MG63 (cell line): ENCODE measurements around the gene TMEM132C. TPM values are rescaled to one million over a fixed set of nuclear protein-coding genes. Genes with fewer than 3 reads are reported as not detected.

Experiments
- DNase-seq: peaks from one replicate; pipeline ENCODE4 v3.0.0-alpha.2; 2020
- H3K27me3 ChIP-seq: fragments of 250-450 bp; sonication (Bioruptor Pico); 2 replicates; pipeline ENCODE4 v1.5.1; 2020; ENCODE audit warnings: mild to moderate bottlenecking, moderate library complexity
- H3K36me3 ChIP-seq: fragments of 250-450 bp; sonication (Bioruptor Pico); 2 replicates; pipeline ENCODE4 v1.5.1; 2020; ENCODE audit warnings: mild to moderate bottlenecking, moderate library complexity
- H3K4me3 ChIP-seq: fragments of 250-450 bp; sonication (Bioruptor Pico); 2 replicates; pipeline ENCODE4 v1.5.1; 2020; ENCODE audit warnings: mild to moderate bottlenecking, moderate library complexity
- H3K9me3 ChIP-seq: fragments of 250-450 bp; sonication (Bioruptor Pico); 2 replicates; pipeline ENCODE4 v1.5.1; 2020; ENCODE audit warnings: mild to moderate bottlenecking, moderate library complexity
- total RNA-seq: library from RNA; depleted of rRNA; stranded (reverse); fragments of >200 nt; shearing (Covaris generic); gene quantifications from 2 replicates; pipeline ENCODE4 v1.2.3, GENCODE V29; 2014; ENCODE audit warnings: low replicate concordance

TMEM132C gene
- total RNA-seq, 1 experiment from 2014 or later: not detected

DNA sequence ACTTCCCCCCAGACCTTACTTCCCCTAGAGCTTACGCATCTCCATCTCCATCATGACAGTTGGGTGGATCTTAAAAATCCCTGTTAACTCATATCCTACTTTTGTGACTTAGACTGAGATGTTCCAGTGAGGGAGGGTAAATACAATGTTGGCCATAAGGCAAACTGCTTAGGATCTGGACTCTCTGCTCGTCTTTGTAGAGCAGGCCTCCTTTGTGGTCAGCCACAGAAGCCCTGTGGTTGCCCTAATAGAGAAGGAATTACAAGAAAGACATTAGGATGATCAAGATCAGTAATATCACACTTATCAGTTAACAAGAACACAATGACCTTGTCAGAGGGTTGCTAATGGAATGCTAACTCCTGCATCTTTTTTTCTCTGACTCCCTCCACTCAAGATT is 52.0 kb downstream of the TMEM132C start:
- no peaks in the 10 kb centered on the region for H3K27me3 ChIP-seq
- no peaks in the 10 kb centered on the region for H3K36me3 ChIP-seq
- no peak for DNase-seq
- H3K4me3 ChIP-seq: no peak overlapping the region
- no peaks in the 10 kb centered on the region for H3K9me3 ChIP-seq

DNA sequence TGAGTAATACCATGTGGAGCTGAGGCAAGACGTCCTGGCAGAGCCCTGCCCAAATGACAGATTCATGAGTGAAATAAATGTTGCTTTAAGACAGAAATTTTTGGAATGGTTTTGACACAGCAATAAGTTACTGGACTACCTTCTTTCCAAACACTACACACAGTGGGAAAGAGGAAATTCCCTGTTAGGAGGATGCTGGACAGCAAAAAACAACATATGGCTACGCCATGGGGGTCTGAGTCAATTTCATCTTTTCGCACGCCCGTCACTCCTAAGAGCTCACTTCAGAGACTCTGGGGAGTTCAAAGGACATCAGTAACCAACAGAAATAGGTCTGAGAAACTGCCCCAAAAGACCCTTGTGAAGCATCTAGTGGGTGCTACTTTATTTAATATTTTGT is 55.4 kb downstream of the TMEM132C start:
- H3K27me3 ChIP-seq: no peaks in the 10 kb centered on the region
- H3K9me3 ChIP-seq: no peaks in the 10 kb centered on the region
- H3K4me3 ChIP-seq: no peak overlapping the region
- no peaks in the 10 kb centered on the region for H3K36me3 ChIP-seq
- DNase-seq: no peak

DNA sequence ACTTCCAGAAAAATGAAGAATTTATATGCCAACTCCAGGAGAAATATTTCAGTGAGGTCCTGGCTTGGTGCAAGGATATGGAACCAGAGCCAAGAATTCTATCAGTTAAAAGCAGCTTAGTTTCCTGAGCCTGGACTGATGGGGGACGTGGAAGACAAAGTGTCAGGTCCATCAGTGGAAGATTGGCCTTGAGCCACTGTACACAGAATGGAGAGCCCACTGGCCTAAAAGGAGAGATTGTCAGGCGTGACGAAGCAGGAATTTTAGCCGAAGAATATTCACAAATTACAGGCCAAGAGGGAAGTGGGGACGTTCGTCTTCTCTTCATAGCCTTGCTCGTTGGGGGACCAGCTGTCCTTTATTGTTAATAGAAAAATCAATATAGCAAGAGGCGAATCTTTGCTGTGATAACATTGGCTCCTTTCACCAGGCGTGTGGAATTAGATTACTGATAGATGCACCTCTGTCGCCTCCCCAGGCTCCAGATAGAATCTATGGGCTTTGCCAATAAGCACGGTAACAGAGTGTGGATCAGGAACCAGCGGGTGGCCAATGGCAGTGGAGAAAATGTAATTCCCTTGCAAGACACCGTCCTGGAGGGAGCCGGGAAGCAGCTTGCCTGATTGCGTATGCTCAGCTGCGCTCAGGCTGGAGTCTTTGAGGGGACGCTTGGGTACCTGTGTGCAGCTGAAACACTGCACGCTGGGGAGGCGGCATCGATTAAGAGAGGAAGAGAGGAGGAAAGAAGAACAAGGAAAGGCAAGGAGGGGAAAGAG is 56.4 kb downstream of the TMEM132C start:
- Histone ChIP-seq H3K36me3 (no peaks in the 10 kb centered on the region), H3K27me3 (no peaks in the 10 kb centered on the region), H3K4me3 (no peak overlapping the region), H3K9me3 (no peaks in the 10 kb centered on the region)
- DNase-seq: no peak

DNA sequence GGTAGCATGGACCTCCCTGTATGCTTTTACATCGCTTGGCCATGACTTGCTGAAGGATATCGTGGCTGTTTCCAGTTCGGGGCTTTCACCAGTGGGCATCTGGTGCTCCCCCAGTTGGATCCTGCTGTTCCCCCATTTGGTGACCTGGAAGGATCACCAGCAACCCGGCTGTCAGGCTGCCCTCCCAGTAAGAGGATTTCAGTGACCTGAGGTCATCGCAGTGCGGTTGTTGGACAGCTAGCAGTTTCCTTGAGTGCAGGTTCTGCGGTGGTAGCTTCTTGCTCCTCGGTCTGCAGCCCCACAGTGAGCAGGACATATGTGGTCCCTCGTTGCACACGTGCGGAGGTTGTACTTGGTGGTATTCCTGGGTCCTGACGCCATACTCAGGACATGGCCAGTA is 58.7 kb downstream of the TMEM132C start:
- Histone ChIP-seq H3K4me3 (no peak overlapping the region), H3K27me3 (no peaks in the 10 kb centered on the region), H3K36me3 (no peaks in the 10 kb centered on the region), H3K9me3 (no peaks in the 10 kb centered on the region)
- DNase-seq: no peak

DNA sequence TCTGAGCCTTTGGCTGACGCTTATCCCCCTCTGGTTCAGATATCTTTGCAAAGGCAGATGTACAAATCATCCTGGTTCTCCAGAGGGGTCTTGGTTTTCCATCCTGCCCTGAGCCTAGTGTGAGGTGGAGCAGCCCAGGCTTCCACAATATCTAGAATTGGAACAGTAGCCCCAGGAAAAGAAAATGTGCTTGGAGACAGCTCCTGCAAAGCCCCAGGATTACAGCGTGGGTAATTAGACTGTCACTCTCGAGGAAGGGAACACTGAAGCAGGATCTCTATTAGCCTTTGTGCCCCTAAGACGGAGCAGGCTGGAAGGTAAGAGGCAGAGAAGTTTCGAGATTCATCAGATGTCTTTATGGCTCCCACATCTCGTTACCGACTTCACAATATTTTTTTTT is 59.4 kb downstream of the TMEM132C start:
- Histone ChIP-seq H3K27me3 (no peaks in the 10 kb centered on the region), H3K4me3 (no peak overlapping the region), H3K9me3 (no peaks in the 10 kb centered on the region), H3K36me3 (no peaks in the 10 kb centered on the region)
- DNase-seq: no peak

DNA sequence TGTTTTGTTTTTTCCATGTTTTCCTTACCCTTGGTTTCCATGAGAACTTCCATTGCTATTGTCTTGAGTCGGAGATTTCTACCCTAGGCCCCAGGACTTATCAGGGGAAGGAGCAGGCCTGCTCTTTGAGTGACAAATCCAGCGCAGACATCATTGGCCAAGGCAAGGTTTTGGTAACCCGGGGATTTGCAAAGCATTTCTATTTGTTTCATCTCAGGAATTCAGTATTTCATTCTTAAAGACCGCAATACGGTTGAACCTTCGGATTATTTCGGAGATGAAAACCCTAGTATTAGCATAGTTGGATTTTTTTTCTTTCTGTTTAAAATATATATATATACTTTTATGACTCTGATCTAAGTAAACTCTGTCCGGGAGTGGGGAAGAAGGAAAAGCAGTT is 62.0 kb downstream of the TMEM132C start:
- Histone ChIP-seq H3K9me3 (no peaks in the 10 kb centered on the region), H3K4me3 (no peak overlapping the region), H3K36me3 (no peaks in the 10 kb centered on the region), H3K27me3 (no peaks in the 10 kb centered on the region)
- no peak for DNase-seq

DNA sequence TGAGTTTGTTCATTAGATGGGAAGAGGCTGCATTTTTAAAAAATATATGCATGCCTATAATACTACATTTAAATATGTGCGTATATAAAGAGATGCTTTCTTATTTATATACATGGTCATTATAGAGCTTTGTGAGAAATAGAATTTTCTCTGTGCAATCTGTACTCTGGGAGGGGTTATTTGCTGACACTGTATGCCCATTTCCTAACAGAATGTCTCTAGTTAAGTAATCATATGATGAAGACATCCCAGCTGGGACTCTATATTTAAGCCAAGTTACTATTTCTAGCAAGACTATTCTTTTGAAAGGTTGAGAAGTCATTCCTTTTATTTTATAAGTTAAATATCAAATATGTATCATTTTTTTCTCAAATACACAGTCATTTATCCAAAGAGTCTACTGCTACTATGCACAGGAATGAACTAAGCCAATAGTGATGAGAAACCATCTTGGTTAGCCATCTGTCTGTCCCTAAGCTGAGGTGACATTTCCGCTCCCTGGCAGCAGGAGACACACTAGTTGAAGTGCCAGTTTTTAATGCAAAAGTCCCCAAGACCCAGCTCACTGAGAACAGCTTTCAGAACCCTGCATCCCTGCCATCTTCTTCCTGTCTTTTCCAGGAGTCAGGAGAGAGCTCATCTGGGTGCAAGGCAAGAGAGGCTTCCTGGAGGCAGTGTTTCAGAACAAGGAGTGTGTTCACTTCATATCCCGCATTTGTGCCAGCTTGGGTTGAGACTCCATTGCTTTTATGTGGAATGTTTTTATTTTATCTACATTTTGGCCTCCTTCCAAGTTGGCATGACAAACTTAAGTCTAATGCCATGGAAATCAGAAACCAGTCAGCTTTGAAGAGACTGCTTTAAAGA is 69.5 kb downstream of the TMEM132C start:
- Histone ChIP-seq H3K4me3 (no peak overlapping the region), H3K27me3 (no peaks in the 10 kb centered on the region), H3K36me3 (no peaks in the 10 kb centered on the region), H3K9me3 (no peaks in the 10 kb centered on the region)
- no peak for DNase-seq

DNA sequence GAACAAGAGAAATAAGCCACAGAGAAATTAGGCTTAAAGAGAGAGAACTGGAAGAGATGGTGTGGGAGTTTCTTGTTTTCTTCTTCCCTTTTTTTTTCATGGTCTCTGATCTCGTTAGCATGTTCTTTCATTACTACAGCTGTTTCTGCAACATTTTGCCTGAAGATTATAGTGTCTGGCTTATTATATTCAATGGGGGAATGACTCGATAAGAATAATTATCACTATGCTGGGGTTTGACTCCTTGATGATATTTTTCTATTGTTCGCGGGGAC is 70.0 kb downstream of the TMEM132C start:
- no peak for DNase-seq
- no peak overlapping the region for H3K4me3 ChIP-seq
- no peaks in the 10 kb centered on the region for H3K36me3 ChIP-seq
- no peaks in the 10 kb centered on the region for H3K27me3 ChIP-seq
- no peaks in the 10 kb centered on the region for H3K9me3 ChIP-seq

DNA sequence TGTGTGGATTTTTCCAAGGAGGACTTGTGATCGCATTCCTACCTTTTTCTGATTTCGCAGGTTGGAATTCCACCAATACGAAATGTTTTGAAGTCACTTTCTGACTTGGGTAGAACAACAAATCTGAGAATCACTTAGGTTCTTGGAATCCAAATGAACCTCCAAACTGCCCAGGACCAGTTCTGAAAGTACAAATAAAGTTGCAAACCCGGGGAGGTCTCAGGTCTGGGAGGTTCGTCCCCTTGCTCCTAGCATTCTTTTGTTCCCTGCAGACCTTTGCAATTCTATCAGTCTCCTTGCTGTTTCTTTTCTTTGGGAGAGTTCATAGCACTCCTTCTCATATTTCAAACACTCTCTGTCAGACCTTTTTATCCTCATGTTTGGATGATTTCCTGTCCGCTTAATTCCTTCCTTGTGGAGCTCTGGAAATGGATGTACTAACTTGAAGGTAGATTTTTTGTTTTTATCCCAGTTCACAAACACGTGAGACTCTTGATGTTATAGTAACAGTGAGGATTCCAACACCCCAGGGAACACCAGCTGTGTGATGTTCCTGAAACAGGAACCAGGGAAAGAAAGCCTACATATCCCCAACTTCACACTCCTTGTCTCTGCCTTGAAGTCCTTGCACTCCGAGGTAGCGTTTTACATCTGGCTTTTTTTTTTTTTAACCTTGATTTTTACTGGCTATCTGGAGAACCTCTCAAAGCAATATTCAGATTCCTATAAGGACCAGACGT is 70.6 kb downstream of the TMEM132C start:
- H3K4me3 ChIP-seq: no peak overlapping the region
- no peaks in the 10 kb centered on the region for H3K36me3 ChIP-seq
- no peak for DNase-seq
- no peaks in the 10 kb centered on the region for H3K27me3 ChIP-seq
- no peaks in the 10 kb centered on the region for H3K9me3 ChIP-seq

DNA sequence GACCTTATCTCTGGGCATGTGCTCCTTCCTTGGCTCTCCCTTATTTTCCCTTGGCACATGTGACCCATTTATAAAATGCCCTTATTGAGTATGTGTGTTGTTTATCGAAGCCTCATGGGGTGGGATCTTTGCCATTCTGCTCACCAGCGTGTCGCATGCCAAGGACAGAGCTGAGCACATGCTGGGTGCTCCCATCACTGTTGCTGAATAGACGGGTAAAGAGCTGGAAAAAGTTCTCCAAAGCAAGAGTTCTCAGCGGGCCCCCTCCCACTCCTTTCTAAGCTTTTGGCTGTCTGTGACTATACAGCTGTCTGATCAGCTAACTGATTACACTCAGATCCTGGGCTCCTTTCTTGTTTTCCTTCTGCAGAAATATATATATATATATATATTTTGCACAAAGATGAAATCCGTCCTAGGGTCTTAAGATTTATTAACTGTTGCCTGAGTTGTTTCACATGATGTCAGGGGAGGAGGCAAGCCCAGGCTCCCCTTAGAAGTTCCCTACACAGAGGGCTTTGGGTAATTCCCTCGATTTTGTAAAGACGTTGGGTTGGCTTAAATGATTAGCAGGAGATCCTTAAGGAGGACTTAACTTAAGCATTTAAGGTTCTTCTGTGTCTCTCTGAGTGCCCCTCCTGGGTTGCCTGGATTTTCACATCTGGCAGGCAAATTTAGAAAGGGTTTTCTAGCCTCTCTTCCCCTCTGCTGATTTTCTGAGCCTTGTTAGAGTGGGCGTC is 71.6 kb downstream of the TMEM132C start:
- Histone ChIP-seq H3K4me3 (no peak overlapping the region), H3K9me3 (no peaks in the 10 kb centered on the region), H3K27me3 (no peaks in the 10 kb centered on the region), H3K36me3 (no peaks in the 10 kb centered on the region)
- no peak for DNase-seq

DNA sequence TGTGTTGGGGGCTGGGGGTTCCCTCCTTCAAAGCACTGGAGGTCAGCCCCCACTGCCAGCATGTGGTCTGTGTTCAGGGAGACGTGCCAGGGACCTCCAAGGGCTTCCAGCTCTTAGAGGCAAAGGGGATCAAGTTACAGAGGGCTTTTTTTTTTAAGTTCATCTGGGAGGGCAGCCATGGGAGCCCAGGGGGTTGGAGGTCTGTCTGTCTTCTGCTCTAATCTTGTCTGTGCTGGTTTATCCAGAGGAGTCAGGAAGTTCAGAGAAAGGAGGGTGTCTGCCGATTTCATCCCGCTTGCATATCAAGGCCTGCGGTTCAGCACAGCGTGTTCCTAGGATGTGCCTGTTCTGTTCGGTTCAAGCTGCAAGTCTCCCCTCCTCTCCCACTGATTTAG is 72.2 kb downstream of the TMEM132C start:
- Histone ChIP-seq H3K4me3 (no peak overlapping the region), H3K9me3 (no peaks in the 10 kb centered on the region)
- DNase-seq: no peak

DNA sequence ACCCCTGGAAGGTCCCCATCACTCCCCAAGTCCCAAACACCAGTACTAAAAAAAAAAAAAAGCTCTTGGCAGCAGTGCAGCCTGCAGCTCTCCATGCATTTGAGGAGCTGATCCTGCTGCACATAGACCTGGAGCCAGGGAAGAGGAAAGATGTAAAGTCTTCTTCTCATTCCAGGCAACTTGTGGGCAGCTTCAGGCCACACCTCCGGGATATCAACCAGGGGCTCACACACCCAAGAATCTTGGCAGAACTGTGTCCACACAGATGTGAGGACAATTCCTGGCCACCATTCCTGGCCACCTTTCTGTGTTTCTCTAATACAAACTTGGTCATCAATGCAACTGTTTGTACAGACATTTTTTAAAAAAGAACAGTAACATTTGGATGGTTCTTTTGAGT is 72.7 kb downstream of the TMEM132C start:
- Histone ChIP-seq H3K9me3 (no peaks in the 10 kb centered on the region), H3K4me3 (no peak overlapping the region), H3K27me3 (no peaks in the 10 kb centered on the region), H3K36me3 (no peaks in the 10 kb centered on the region)
- no peak for DNase-seq

More for the DNA sequence above, 72.2 kb downstream of the TMEM132C start:
- Histone ChIP-seq H3K36me3 (no peaks in the 10 kb centered on the region), H3K27me3 (no peaks in the 10 kb centered on the region)

DNA sequence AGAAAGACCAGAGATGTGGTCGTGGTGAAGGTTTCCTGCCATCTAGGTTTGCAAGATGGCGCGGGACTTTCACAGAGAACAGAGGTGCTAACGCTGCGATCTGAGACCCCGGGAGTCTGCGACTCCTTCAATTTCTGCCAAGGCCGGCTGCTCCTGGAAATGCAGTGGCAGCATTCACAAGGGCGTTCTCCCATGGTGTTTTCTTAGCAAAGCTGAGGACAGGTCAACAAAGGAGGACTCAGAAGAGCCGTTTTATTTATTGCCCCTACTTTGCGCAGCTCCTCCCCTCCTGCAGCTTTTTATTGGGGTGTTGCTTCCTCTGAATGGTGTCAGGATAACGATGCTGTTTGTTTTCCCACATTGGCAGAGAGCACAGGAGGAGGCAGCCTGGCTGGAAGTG is 86.3 kb downstream of the TMEM132C start:
- no peak for DNase-seq
- H3K4me3 ChIP-seq: no peak overlapping the region
- no peaks in the 10 kb centered on the region for H3K9me3 ChIP-seq
- H3K36me3 ChIP-seq: no peaks in the 10 kb centered on the region
- H3K27me3 ChIP-seq: no peaks in the 10 kb centered on the region

DNA sequence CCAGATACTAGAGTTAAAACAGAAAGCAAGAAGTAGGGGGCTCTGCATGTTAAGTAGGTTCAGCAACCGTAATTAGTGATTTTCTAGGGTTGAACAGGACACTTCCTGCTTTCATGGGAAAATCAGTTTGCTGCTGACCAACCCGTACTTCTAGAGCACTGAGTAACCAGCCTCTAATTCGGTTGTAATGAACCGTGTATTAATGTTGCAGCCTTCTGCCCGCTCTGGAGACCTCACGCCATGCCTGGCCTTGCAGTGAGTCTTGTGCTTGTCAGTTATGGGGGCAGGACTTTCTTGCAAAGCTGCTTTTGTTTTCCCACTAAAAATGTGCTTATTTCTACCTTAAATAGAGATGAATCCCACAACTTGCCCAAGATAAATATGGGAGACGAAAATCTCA is 89.6 kb downstream of the TMEM132C start:
- Histone ChIP-seq H3K4me3 (no peak overlapping the region), H3K9me3 (no peaks in the 10 kb centered on the region), H3K36me3 (no peaks in the 10 kb centered on the region), H3K27me3 (no peaks in the 10 kb centered on the region)
- DNase-seq: no peak

DNA sequence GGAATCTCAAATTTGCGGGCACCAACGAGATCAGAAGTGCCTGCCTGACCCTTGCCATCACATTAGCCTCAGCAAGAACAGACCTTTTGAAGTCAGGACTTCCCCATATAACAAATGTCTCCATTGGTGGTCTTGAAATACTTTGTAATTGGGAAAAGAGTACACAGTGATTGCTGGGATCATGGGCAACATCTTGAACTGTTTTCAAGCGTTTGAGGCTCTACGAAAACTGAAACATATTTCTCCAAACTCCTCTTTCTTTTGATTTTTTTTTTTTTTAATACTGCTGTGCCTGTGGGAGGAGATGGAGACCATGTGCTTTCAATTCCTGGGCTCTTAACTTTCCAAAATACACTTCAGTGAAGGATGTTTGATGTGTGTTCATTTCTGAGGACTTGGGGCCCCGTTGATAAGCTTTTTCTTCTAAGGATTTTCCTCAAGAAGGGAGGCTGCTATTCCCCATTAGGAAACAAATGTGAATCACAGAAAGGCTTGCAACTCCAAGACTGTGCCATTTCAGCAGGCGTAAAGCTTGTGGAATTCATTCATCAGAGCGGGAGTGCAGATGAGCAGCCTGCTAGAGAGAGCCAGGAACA is 94.5 kb downstream of the TMEM132C start:
- no peak for DNase-seq
- Histone ChIP-seq H3K4me3 (no peak overlapping the region), H3K36me3 (no peaks in the 10 kb centered on the region), H3K9me3 (no peaks in the 10 kb centered on the region), H3K27me3 (0 out of 2 replicates have a peak, but pooled peaks cover 2% of the 10 kb centered on the region)

DNA sequence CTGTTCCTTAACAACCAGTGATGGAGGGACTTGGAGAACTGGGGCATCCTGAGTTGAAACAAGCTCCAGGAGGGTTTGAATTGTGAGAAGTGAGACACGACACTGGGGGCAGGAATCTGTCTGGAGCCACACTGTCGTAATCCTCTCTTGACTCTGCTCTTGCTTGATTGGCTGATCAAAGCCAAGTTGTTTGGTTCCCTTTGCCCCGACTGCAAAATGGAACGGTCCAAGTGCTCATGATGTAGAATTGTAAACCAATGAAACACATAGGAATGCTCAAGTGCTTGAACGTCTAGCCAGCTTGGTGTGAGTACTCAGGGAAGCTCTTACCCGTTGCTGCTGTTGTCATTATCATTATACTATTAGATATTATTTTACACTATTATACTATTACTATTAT is 98.1 kb downstream of the TMEM132C start:
- Histone ChIP-seq H3K4me3 (no peak overlapping the region), H3K9me3 (no peaks in the 10 kb centered on the region), H3K27me3 (peaks cover 2% of the 10 kb centered on the region; the same call in 1 of the 2 replicates), H3K36me3 (no peaks in the 10 kb centered on the region)
- no peak for DNase-seq
